T47D (cell line): ENCODE results near the gene CLHC1.
"Not testable (repeated sequence)": the region's sequence is repeated elsewhere in the genome, so short reads cannot be mapped to it uniquely, and the experiment has no call there.

Experiments
- DNase-seq, 2 experiments: peaks; one replicate each; pipeline versions ENCODE4 v3.0.0 to v3.0.0-alpha.2; 2011 to 2012; ENCODE audit warnings: low read depth in 1 of 2, low spot score in 1 of 2
- JUND ChIP-seq: IDR thresholded peaks from 2 replicates; pipeline ENCODE4 v1.6.1; 2012; ENCODE audit warnings: low read depth
- in situ Hi-C: cut with HindIII; loops from 2 replicates; pipeline ENCODE4 v1.10.0; 2016; ENCODE audit warnings: low sequenced_read_pairs, low pct_unique_long_range_greater_than_20kb

CLHC1 gene

GRCh38 chr2:55232084-55232862 lies at the start of gene CLHC1, which contains the start of gene RPS27A:
Gene CLHC1 (minus strand): TSS chr2:55232293. CDS start chr2:55222411, 9,882 bp downstream.
Gene RPS27A (plus strand): TSS chr2:55232688. CDS start chr2:55232825, 137 bp downstream.
- in situ Hi-C loops = no loop called here
- no peak for TF ChIP-seq JUND
- DNase-seq = peak; percentile 68 to 96

GRCh38 chr2:55280851-55281546 lies 48.9 kb upstream of the CLHC1 start:
- DNase-seq, in situ Hi-C loops: not testable (repeated sequence)

GRCh38 chr2:55279859-55280424 lies 47.8 kb upstream of the CLHC1 start:
- DNase-seq, in situ Hi-C loops: not testable (repeated sequence)

GRCh38 chr2:55279214-55279835 lies 47.2 kb upstream of the CLHC1 start:
- in situ Hi-C loops, DNase-seq: not testable (repeated sequence)

GRCh38 chr2:55277310-55277709 lies 45.2 kb upstream of the CLHC1 start:
- in situ Hi-C loops = no loop called here
- TF ChIP-seq JUND = no peak
- peak in 1 of 2 experiments; percentile 15 for DNase-seq

GRCh38 chr2:55274346-55274745 lies 42.3 kb upstream of the CLHC1 start:
- DNase-seq, in situ Hi-C loops: not testable (repeated sequence)

- peak in 1 of 2 experiments; percentile 9 for DNase-seq
- no peak for TF ChIP-seq JUND
- in situ Hi-C loops = no loop called here
These were observed 37.5 kb upstream of the CLHC1 start for GRCh38 chr2:55269645-55269990.

- in situ Hi-C loops = no loop called here
- DNase-seq = peak; percentile 50 to 94
- no peak for TF ChIP-seq JUND
These were observed 37.0 kb upstream of the CLHC1 start, which contains the start of gene MTIF2 for GRCh38 chr2:55268907-55269644. Gene MTIF2 (minus strand): TSS chr2:55269231. CDS start chr2:55263858, 5,373 bp downstream.

GRCh38 chr2:55268288-55268906 lies 36.3 kb upstream of the CLHC1 start:
- in situ Hi-C loops = no loop called here
- DNase-seq = peak in 1 of 2 experiments; percentile 4

GRCh38 chr2:55259586-55259985 lies 27.5 kb upstream of the CLHC1 start:
- in situ Hi-C loops, DNase-seq: not testable (repeated sequence)

More at GRCh38 chr2:55268288-55268906, 36.3 kb upstream of the CLHC1 start:
- TF ChIP-seq JUND = no peak

GRCh38 chr2:55252832-55253231 lies 20.7 kb upstream of the CLHC1 start:
- no peak for TF ChIP-seq JUND
- in situ Hi-C loops = no loop called here
- DNase-seq = no peak

- no peak for TF ChIP-seq JUND
- DNase-seq = no peak
- in situ Hi-C loops = no loop called here
These were observed 14.9 kb upstream of the CLHC1 start for GRCh38 chr2:55247025-55247424.
